SK-N-SH treated with all-trans-retinoic acid at 6 μM for 48 hours (cell line): ENCODE data around the gene RSL1D1.
"Not testable (repeated sequence)": the region's sequence is repeated elsewhere in the genome, so short reads cannot be mapped to it uniquely, and the experiment has no call there.

ENCODE experiments used
- ATAC-seq: fragments of 200-7000 bp; cut with Tn5 transposase; 3 replicates; pipeline ENCODE4 v1.9.1; 2020; ENCODE audit warnings: mild to moderate bottlenecking, moderate library complexity
- ARNTL ChIP-seq: fragments of 450-650 bp; formaldehyde crosslinking; IDR thresholded peaks from 2 replicates; pipeline ENCODE4 v1.5.0; 2020; ENCODE audit warnings: low read depth, mild to moderate bottlenecking, moderate library complexity, borderline replicate concordance
- BACH2 ChIP-seq: fragments of 250-450 bp; sonication (Bioruptor Pico); IDR thresholded peaks from 2 replicates; pipeline ENCODE4 v1.9.0; 2021; ENCODE audit warnings: mild to moderate bottlenecking, borderline replicate concordance
- CREB5 ChIP-seq: fragments of 250-450 bp; sonication (Bioruptor Pico); IDR thresholded peaks from 2 replicates; pipeline ENCODE4 v1.5.1; 2020; ENCODE audit warnings: low read depth, mild to moderate bottlenecking, moderate library complexity
- CSDC2 ChIP-seq: fragments of 250-450 bp; sonication (Bioruptor Pico); IDR thresholded peaks from 2 replicates; pipeline ENCODE4 v1.5.0; 2020; ENCODE audit warnings: mild to moderate bottlenecking, moderate library complexity
- CSRNP3 ChIP-seq: fragments of 250-450 bp; sonication (Bioruptor Pico); IDR thresholded peaks from 2 replicates; pipeline ENCODE4 v1.5.1; 2021; ENCODE audit warnings: mild to moderate bottlenecking, moderate library complexity
- ESRRG ChIP-seq: fragments of 250-450 bp; sonication (Bioruptor Pico); IDR thresholded peaks from 2 replicates; pipeline ENCODE4 v1.6.1; 2021; ENCODE audit warnings: mild to moderate bottlenecking
- GLIS3 ChIP-seq: fragments of 250-450 bp; sonication (Bioruptor Pico); IDR thresholded peaks from 2 replicates; pipeline ENCODE4 v1.5.0; 2020; ENCODE audit warnings: mild to moderate bottlenecking, moderate library complexity
- ISL1 ChIP-seq: fragments of 250-450 bp; sonication (Bioruptor Pico); IDR thresholded peaks from 2 replicates; pipeline ENCODE4 v2.1.2; 2022; ENCODE audit warnings: mild to moderate bottlenecking, moderate library complexity
- OSR1 ChIP-seq: fragments of 250-450 bp; sonication (Bioruptor Pico); IDR thresholded peaks from 2 replicates; pipeline ENCODE4 v1.8.0; 2022; ENCODE audit warnings: moderate library complexity, mild to moderate bottlenecking, inconsistent platforms
- PATZ1 ChIP-seq: fragments of 250-450 bp; sonication (Bioruptor Pico); IDR thresholded peaks from 2 replicates; pipeline ENCODE4 v1.8.0; 2020; ENCODE audit warnings: mild to moderate bottlenecking, moderate library complexity, borderline replicate concordance
- POU6F1 ChIP-seq: fragments of 250-450 bp; sonication (Bioruptor Pico); IDR thresholded peaks from 2 replicates; pipeline ENCODE4 v1.8.0; 2021; ENCODE audit warnings: low read depth, mild to moderate bottlenecking, moderate library complexity, borderline replicate concordance
- PPARA ChIP-seq: fragments of 250-450 bp; sonication (Bioruptor Pico); IDR thresholded peaks from 2 replicates; pipeline ENCODE4 v1.5.0; 2020; ENCODE audit warnings: mild to moderate bottlenecking, borderline replicate concordance
- RARB ChIP-seq: fragments of 250-450 bp; sonication (Bioruptor Pico); IDR thresholded peaks from 2 replicates; pipeline ENCODE4 v1.8.0; 2021; ENCODE audit warnings: mild to moderate bottlenecking, moderate library complexity
- SNAI2 ChIP-seq: fragments of 250-450 bp; sonication (Bioruptor Pico); IDR thresholded peaks from 2 replicates; pipeline ENCODE4 v1.5.0; 2020; ENCODE audit warnings: mild to moderate bottlenecking, moderate library complexity
- TCF4 ChIP-seq: fragments of 250-450 bp; sonication (Bioruptor Pico); IDR thresholded peaks from 2 replicates; pipeline ENCODE4 v1.8.0; 2021; ENCODE audit warnings: mild to moderate bottlenecking, moderate library complexity, borderline replicate concordance
- TOX ChIP-seq: fragments of 250-450 bp; sonication (Bioruptor Pico); IDR thresholded peaks from 2 replicates; pipeline ENCODE4 v1.8.0; 2021; ENCODE audit warnings: mild to moderate bottlenecking, moderate library complexity, borderline replicate concordance
- ZC3H10 ChIP-seq: fragments of 250-450 bp; sonication (Bioruptor Pico); IDR thresholded peaks from 2 replicates; pipeline ENCODE4 v1.5.1; 2021; ENCODE audit warnings: mild to moderate bottlenecking, moderate library complexity
- ZFP3 ChIP-seq: fragments of 250-450 bp; sonication (Bioruptor Pico); IDR thresholded peaks from 2 replicates; pipeline ENCODE4 v1.5.0; 2020; ENCODE audit warnings: mild to moderate bottlenecking, moderate library complexity
- ZFP30 ChIP-seq: fragments of 450-650 bp; formaldehyde crosslinking; IDR thresholded peaks from 2 replicates; pipeline ENCODE4 v1.5.0; 2022; ENCODE audit warnings: mild to moderate bottlenecking, moderate library complexity
- ZNF565 ChIP-seq: fragments of 450-650 bp; formaldehyde crosslinking; conservative IDR thresholded peaks from 2 replicates; pipeline ENCODE4 v1.5.0; 2020; ENCODE audit warnings: low read depth, mild to moderate bottlenecking, moderate library complexity
- ZNF70 ChIP-seq: fragments of 450-650 bp; formaldehyde crosslinking; IDR thresholded peaks from 2 replicates; pipeline ENCODE4 v1.5.0; 2020; ENCODE audit warnings: mild to moderate bottlenecking, moderate library complexity
- ZNF8 ChIP-seq: fragments of 450-650 bp; formaldehyde crosslinking; IDR thresholded peaks from 2 replicates; pipeline ENCODE4 v1.5.0; 2020; ENCODE audit warnings: mild to moderate bottlenecking, moderate library complexity

The RSL1D1 gene

GRCh38 chr16:11791144-11791828, 60.1 kb downstream of the RSL1D1 start:
- TF ChIP-seq ZNF565 (CRISPR knock-in tag) (no peak), ESRRG (CRISPR knock-in tag) (no peak), OSR1 (CRISPR knock-in tag) (no peak), PPARA (CRISPR knock-in tag) (no peak), TOX (CRISPR knock-in tag) (no peak), RARB (CRISPR knock-in tag) (no peak), ZFP30 (CRISPR knock-in tag) (no peak)
- no peak for ATAC-seq

- ATAC-seq, result no peak
- no peak for TF ChIP-seq ZC3H10 (CRISPR knock-in tag)
- no peak for TF ChIP-seq ZNF565 (CRISPR knock-in tag)
- no peak for TF ChIP-seq ARNTL (CRISPR knock-in tag)
- TF ChIP-seq ZFP30 (CRISPR knock-in tag), result no peak
- TF ChIP-seq GLIS3 (CRISPR knock-in tag), result no peak
- TF ChIP-seq BACH2 (CRISPR knock-in tag), result no peak
- TF ChIP-seq TCF4, result no peak
- no peak for TF ChIP-seq POU6F1 (CRISPR knock-in tag)
- TF ChIP-seq CSRNP3 (CRISPR knock-in tag), result no peak
- no peak for TF ChIP-seq ZNF8 (CRISPR knock-in tag)
- no peak for TF ChIP-seq ISL1 (CRISPR knock-in tag)
- TF ChIP-seq CSDC2 (CRISPR knock-in tag), result no peak
- TF ChIP-seq PPARA (CRISPR knock-in tag), result no peak
- TF ChIP-seq ZNF70 (CRISPR knock-in tag), result no peak
- no peak for TF ChIP-seq PATZ1 (CRISPR knock-in tag)
- no peak for TF ChIP-seq ESRRG (CRISPR knock-in tag)
- no peak for TF ChIP-seq CREB5
- no peak for TF ChIP-seq TOX (CRISPR knock-in tag)
- no peak for TF ChIP-seq ZFP3 (CRISPR knock-in tag)
- TF ChIP-seq, all 23 proteins: peak for 0
Observed at GRCh38 chr16:11788914-11789313, 62.4 kb downstream of the RSL1D1 start.

GRCh38 chr16:11784980-11785599, 66.3 kb downstream of the RSL1D1 start:
- ATAC-seq, result not testable (repeated sequence)

GRCh38 chr16:11784381-11784780, 67.0 kb downstream of the RSL1D1 start:
- not testable (repeated sequence) for ATAC-seq

- no peak for ATAC-seq
- no peak for TF ChIP-seq POU6F1 (CRISPR knock-in tag)
- no peak for TF ChIP-seq RARB (CRISPR knock-in tag)
- TF ChIP-seq GLIS3 (CRISPR knock-in tag), result no peak
- TF ChIP-seq ZNF8 (CRISPR knock-in tag), result no peak
- no peak for TF ChIP-seq ESRRG (CRISPR knock-in tag)
- TF ChIP-seq ZNF70 (CRISPR knock-in tag), result no peak
- no peak for TF ChIP-seq ZFP3 (CRISPR knock-in tag)
- TF ChIP-seq TOX (CRISPR knock-in tag), result no peak
- TF ChIP-seq SNAI2 (CRISPR knock-in tag), result no peak
- TF ChIP-seq ZC3H10 (CRISPR knock-in tag), result no peak
- TF ChIP-seq, all 23 proteins: peak for 0
Observed at GRCh38 chr16:11784038-11784369, 67.3 kb downstream of the RSL1D1 start.
